Measurements from ENCODE around the gene CYB561D1.

DNA sequence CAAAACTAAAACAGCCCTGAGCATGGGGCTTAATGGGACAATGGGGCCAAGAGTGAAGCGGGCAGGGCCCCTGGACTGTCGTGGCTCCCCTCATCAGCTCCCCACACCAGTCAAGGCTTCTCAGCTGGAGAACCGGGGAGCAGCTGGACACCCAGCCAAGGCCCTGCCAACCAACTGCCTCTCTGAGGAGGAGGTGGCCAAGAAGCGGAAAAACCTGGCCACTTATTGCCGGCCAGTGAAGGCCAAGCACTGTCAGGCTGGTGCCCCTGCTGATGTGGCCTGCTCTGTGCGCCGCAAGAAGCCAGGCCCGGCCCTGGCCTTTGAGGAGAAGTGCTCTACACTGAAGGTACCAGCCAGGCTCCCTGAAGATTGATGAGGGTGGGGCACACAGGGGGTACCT lies 2.5 kb upstream of the CYB561D1 start:
- TF ChIP-seq EZH2 (IDR thresholded peaks at IDR 0.05; ENCODE audit: insufficient read depth, poor library complexity, severe bottlenecking) (no peak), EZH2phosphoT487 (IDR thresholded peaks at IDR 0.05; ENCODE audit: insufficient read depth, low read depth) (no peak)

Measured in GM23248 (cell line).